Naive thymus-derived CD8-positive, alpha-beta T cell (primary cell): Measurements from ENCODE around the gene PLPPR4. TPM values are rescaled to one million over a fixed set of nuclear protein-coding genes. Genes with fewer than 3 reads are reported as not detected.
"Not testable (repeated sequence)": the region's sequence is repeated elsewhere in the genome, so short reads cannot be mapped to it uniquely, and the experiment has no call there.

Experiments used
- ATAC-seq, 2 donors: fragments of 150-1000 bp; cut with Tn5 transposase in 1 of 2; sonication (Bioruptor Pico), chemical (Tn5 transposase) in 1 of 2; 1 replicate in 1 of 2; 2 replicates in 1 of 2; pipeline ENCODE4 v1.10.0; 2021; ENCODE audit warnings: mild to moderate bottlenecking in 2 of 2, moderate library complexity in 2 of 2
- POLR2A ChIA-PET: fragments of 350-600 bp; sonication (Branson Sonifier 250); formaldehyde crosslinking; loops from one replicate; lab custom pipeline; 2021; ENCODE audit warnings: antibody characterized with exemption; lab: Charles Lee
- DNase-seq, 10 donors: peaks; one replicate each; pipeline versions ENCODE4 v3.0.0 to v3.0.0-alpha.2; 2020 to 2022
- H3K27ac Mint-ChIP-seq, 10 donors: one replicate each; pipeline ENCODE4 v1.8.0; 2020 to 2022; ENCODE audit warnings: mild to moderate bottlenecking in 10 of 10, mixed read lengths in 10 of 10, moderate library complexity in 4 of 10, inconsistent platforms in 1 of 10
- H3K27me3 Mint-ChIP-seq, 5 donors: one replicate each; pipeline ENCODE4 v1.8.0; 2021 to 2022; ENCODE audit warnings: mixed read lengths in 5 of 5
- H3K36me3 Mint-ChIP-seq, 3 donors: one replicate each; pipeline ENCODE4 v1.8.0; 2020 to 2022; ENCODE audit warnings: mixed read lengths in 3 of 3, mild to moderate bottlenecking in 2 of 3, inconsistent platforms in 1 of 3
- H3K4me1 Mint-ChIP-seq, 4 donors: one replicate each; pipeline ENCODE4 v1.8.0; 2021 to 2022; ENCODE audit warnings: mixed read lengths in 4 of 4
- H3K4me3 Mint-ChIP-seq, 10 donors: one replicate each; pipeline ENCODE4 v1.8.0; 2020 to 2022; ENCODE audit warnings: mild to moderate bottlenecking in 10 of 10, mixed read lengths in 10 of 10, moderate library complexity in 6 of 10, inconsistent platforms in 1 of 10
- H3K9me3 Mint-ChIP-seq, 9 donors: one replicate each; pipeline ENCODE4 v1.8.0; 2020 to 2022; ENCODE audit warnings: mixed read lengths in 9 of 9, mild to moderate bottlenecking in 3 of 9, inconsistent platforms in 1 of 9, moderate library complexity in 1 of 9
- polyA plus RNA-seq, 3 donors: library from polyadenylated mRNA; unstranded; fragments of 300-500 nt; fragmentation: Illumina TruSeq; gene quantifications; one replicate each; pipeline ENCODE4 v1.2.3, GENCODE V29; 2021
- total RNA-seq, 8 experiments: library from RNA in 2 of 8; stranded (reverse) in 2 of 8; gene quantifications; one replicate each; pipeline ENCODE4 v1.2.3 and lab custom pipeline; 2021 to 2026

The PLPPR4 gene
- total and polyA plus RNA-seq, 5 experiments from 2014 or later, result not detected

DNA sequence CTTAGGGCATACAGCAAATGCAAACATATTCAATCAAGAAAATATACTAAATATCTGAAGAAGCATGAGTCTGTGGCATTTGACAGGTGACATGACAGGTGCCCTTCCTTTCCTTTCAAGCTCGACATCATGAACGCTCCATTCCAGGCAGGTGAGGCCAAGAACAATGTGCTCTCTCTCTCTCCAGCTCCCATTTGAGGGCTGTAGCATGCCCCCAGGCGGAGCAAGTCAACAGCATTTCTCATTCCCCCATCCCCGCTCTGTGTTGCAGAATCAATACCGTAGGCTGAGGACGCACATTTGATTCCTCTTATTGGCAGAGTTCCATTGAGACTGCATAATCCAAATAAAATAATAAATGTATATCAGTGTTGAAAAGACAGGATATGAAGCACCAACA lies 24.6 kb upstream of the PLPPR4 start:
- ATAC-seq (no peak), DNase-seq (no peak)
- no peak overlapping the region for H3K4me3 Mint-ChIP-seq
- no peaks in the 10 kb centered on the region for H3K4me1 Mint-ChIP-seq
- H3K27ac Mint-ChIP-seq, result no peak overlapping the region
- H3K27me3 Mint-ChIP-seq, result peaks cover 0 to 30% (median 8%) of the 10 kb centered on the region in 5 donors
- H3K36me3 Mint-ChIP-seq, result no peaks in the 10 kb centered on the region
- POLR2A ChIA-PET, result no interaction called here
- peaks cover 0 to 7% (median 0%) of the 10 kb centered on the region in 9 donors for H3K9me3 Mint-ChIP-seq

DNA sequence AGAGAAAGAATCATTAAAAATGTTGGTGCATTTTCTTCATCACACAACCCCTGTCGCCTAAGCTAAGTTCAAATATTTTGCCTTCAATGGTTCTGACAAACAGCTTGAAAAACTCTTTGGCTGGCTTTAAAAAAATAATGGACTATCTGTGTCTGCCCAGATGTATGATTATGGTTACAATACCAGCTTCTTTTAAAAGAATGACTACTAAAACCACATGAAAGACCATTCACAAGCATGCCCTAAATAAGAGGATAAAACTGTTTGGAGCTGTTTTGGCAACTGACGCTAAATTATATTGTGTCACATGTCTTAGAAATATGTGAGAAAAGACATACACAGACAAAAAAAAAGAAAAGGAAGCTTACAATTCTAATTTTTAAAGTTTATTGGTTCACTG lies 23.7 kb upstream of the PLPPR4 start:
- no peaks in the 10 kb centered on the region for H3K4me1 Mint-ChIP-seq
- DNase-seq (no peak), ATAC-seq (no peak)
- H3K36me3 Mint-ChIP-seq, result no peaks in the 10 kb centered on the region
- POLR2A ChIA-PET, result no interaction called here
- peaks cover 0 to 30% (median 8%) of the 10 kb centered on the region in 5 donors for H3K27me3 Mint-ChIP-seq
- H3K4me3 Mint-ChIP-seq, result no peak overlapping the region
- H3K27ac Mint-ChIP-seq, result no peak overlapping the region
- peaks cover 0 to 13% (median 2%) of the 10 kb centered on the region in 9 donors for H3K9me3 Mint-ChIP-seq

DNA sequence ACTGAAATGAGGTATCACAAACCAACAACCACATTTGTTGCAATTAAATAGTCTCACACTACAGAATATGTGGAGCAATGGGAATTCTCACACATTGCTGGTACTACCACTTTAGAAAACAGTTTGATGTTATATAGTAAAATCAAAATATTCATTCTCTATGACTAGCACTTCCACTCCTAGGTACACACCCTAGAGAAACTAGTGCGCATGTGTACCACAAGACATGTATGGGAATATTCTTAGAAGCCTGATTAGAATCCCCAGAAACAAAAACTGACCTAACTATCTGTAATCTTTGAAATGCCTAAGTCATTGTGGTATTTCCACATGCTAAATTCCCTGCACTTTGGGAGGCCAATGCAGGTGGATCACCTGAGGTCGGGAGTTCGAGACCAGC lies 18.1 kb upstream of the PLPPR4 start:
- no peaks in the 10 kb centered on the region for H3K36me3 Mint-ChIP-seq
- no peak overlapping the region for H3K4me3 Mint-ChIP-seq
- peaks cover 0 to 23% (median 2%) of the 10 kb centered on the region in 5 donors for H3K27me3 Mint-ChIP-seq
- DNase-seq, result no peak
- POLR2A ChIA-PET, result no interaction called here
- H3K9me3 Mint-ChIP-seq, result peaks cover 0 to 16% (median 3%) of the 10 kb centered on the region in 9 donors
- no peaks in the 10 kb centered on the region for H3K4me1 Mint-ChIP-seq
- ATAC-seq, result no peak
- no peak overlapping the region for H3K27ac Mint-ChIP-seq

DNA sequence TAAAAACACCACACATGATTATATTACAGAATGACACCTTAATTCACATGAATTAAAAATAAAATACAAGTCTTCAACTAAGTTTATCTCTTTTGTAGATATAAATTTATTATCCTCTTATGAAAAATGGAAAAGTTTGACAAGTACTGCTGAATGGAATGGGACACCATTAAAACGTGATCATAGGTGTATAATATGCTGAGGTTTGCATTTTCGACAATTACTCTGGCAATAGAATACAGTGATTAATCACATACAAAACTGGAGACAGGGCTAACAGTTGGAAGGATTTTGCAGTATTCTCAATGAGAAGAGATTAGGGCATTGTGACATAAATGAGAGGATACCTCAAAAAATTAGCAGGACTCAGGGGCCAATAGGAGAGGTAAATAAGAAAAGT lies 17.1 kb upstream of the PLPPR4 start:
- no peak for DNase-seq

DNA sequence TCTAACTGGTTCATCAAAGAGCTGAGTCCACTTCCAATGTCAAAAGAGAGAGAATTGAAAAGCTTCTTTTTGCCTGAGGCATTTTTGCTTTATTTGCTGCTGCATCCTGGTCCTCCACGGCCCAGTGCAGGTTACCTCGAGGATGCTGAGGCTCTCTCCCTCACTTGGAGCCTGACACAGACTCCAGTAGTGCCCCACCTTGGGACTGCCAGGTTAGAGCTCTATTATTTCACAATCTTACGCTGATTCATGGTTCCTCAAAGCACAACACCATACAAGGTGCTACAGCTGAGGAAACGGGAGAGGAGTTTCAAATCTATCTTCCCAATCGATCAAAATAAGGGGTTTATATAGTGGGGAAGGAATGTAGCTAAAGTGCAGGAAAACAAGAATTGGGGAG lies 13.6 kb upstream of the PLPPR4 start:
- DNase-seq (no peak), ATAC-seq (no peak)
- Mint-ChIP-seq H3K36me3 (no peaks in the 10 kb centered on the region), H3K4me1 (no peaks in the 10 kb centered on the region), H3K4me3 (no peak overlapping the region), H3K9me3 (peaks cover 0 to 7% (median 4%) of the 10 kb centered on the region in 9 donors), H3K27ac (no peak overlapping the region), H3K27me3 (peaks cover 0 to 13% (median 2%) of the 10 kb centered on the region in 5 donors)
- POLR2A ChIA-PET, result no interaction called here

More for the DNA sequence above, 17.1 kb upstream of the PLPPR4 start:
- Mint-ChIP-seq H3K36me3 (no peaks in the 10 kb centered on the region), H3K27ac (no peak overlapping the region), H3K9me3 (peaks cover 0 to 16% (median 6%) of the 10 kb centered on the region in 9 donors), H3K4me1 (no peaks in the 10 kb centered on the region), H3K4me3 (no peak overlapping the region), H3K27me3 (peaks cover 0 to 21% (median 4%) of the 10 kb centered on the region in 5 donors)
- POLR2A ChIA-PET, result no interaction called here
- ATAC-seq, result no peak

DNA sequence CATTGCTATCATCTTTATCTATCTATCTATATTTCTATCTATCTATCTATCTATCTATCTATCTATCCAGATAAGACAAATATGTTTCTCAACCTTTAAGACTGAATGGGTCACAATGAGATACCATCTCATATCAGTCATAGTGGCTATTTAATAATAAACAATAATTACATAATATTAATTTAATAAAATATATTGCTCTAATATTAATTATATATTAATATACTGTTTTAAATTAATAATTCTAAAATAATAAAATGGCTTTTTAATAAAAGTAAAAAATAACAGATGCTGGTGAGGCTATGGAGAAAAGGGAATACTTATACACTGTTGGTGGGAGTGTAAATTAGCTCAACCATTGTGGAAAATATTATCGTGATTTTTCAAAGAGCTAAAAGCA lies 13.0 kb upstream of the PLPPR4 start:
- Mint-ChIP-seq H3K9me3 (peaks cover 0 to 7% (median 3%) of the 10 kb centered on the region in 9 donors), H3K27me3 (peaks cover 0 to 13% (median 2%) of the 10 kb centered on the region in 5 donors), H3K4me1 (no peaks in the 10 kb centered on the region), H3K4me3 (no peak overlapping the region), H3K36me3 (no peaks in the 10 kb centered on the region), H3K27ac (no peak overlapping the region)
- DNase-seq (no peak), ATAC-seq (no peak)
- POLR2A ChIA-PET, result no interaction called here

DNA sequence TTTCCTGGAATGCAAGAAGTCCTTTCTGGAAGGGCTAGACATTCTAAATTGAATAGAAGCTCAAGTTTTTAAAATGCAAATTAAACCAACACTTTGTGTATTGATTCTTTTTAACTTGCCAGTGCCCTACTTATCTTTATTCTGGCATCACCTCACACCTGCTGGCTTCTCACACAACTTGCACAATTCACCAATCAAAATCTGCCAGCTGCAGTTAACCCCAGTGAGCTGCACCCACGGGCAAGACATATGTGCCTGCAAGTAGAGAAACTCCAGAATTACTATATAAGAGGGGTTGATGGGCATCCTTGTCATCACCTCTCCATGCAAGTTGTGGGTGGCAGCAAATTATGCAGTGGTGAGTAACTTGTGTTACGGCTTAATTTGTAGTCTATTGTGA lies 11.7 kb upstream of the PLPPR4 start:
- Mint-ChIP-seq H3K9me3 (peaks cover 0 to 7% (median 0%) of the 10 kb centered on the region in 9 donors), H3K4me3 (no peak overlapping the region), H3K36me3 (no peaks in the 10 kb centered on the region), H3K27me3 (peaks cover 0 to 13% (median 2%) of the 10 kb centered on the region in 5 donors), H3K27ac (no peak overlapping the region), H3K4me1 (no peaks in the 10 kb centered on the region)
- ATAC-seq (no peak), DNase-seq (no peak)
- POLR2A ChIA-PET, result no interaction called here

DNA sequence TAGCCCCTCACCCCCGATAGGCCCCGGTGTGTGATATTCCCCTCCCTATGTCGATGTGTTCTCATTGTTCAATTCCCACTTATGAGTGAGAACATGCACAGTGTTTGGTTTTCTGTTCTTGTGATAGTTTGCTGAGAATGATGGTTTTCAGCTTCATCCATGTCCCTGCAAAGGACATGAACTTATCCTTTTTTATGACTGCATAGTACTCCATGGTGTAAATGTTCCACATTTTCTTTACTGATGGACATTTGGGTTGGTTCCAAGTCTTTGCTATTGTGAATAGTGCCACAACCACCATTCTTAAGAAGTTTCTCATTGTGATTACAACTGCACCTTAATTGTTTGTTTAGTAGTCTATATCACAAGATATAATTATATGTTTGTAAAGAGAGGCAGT lies 3.9 kb upstream of the PLPPR4 start:
- H3K27me3 Mint-ChIP-seq, result peaks cover 25 to 36% (median 33%) of the 10 kb centered on the region in 5 donors
- POLR2A ChIA-PET, DNase-seq, H3K27ac Mint-ChIP-seq, H3K36me3 Mint-ChIP-seq, H3K4me3 Mint-ChIP-seq, ATAC-seq: not testable (repeated sequence)
- H3K9me3 Mint-ChIP-seq, result peaks cover 0 to 13% (median 5%) of the 10 kb centered on the region in 9 donors
- H3K4me1 Mint-ChIP-seq, result peaks cover 3 to 14% (median 8%) of the 10 kb centered on the region in 4 donors

DNA sequence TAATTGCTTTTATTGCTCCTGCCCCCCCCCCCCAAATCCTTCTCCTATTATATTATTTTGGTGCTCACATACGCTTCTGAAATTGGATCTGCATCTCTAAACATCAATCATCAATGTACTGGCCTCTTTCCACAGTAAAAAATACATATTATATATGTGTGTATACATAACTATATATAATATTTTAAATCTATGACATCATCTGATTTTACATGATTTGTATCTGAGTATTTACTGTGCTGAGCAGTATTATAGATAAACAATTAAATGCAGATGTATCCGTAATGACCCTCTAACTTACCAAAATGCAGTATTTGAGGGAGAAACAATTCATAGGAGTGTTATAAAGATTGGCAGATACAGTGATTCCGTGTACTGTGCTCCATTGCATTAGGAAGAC lies 832 bp downstream of the PLPPR4 start:
- Mint-ChIP-seq H3K4me3 (peak overlapping the region in 2 of 10 donors; percentile 48 to 61), H3K27ac (no peak overlapping the region), H3K27me3 (peaks cover 33 to 46% (median 44%) of the 10 kb centered on the region in 5 donors), H3K36me3 (peaks cover 0 to 6% (median 0%) of the 10 kb centered on the region in 3 donors), H3K9me3 (peaks cover 0 to 13% (median 5%) of the 10 kb centered on the region in 9 donors), H3K4me1 (peaks cover 3 to 14% (median 8%) of the 10 kb centered on the region in 4 donors)
- ATAC-seq (no peak), DNase-seq (no peak)
- POLR2A ChIA-PET, result no interaction called here

DNA sequence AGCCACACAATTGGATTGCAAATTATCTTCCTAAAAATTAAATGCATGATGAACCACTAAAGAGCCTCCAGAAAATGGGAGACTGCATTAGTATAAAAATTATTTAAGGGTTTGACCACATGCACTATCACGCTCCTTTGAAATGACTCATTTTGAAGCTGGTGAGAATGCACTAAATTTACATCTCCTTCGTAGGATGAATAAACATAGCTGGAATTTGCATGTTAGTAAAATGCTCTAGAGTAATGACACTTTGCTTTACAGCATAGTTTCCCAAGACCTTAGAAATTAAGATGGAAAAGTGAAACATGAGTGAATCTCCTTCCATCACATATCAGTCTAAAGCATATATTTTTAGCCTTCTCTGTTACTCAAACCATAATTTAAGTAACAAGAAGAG lies 2.4 kb downstream of the PLPPR4 start:
- H3K36me3 Mint-ChIP-seq, result peaks cover 0 to 6% (median 0%) of the 10 kb centered on the region in 3 donors
- DNase-seq, result no peak
- no peak for ATAC-seq
- H3K4me3 Mint-ChIP-seq, result no peak overlapping the region
- H3K4me1 Mint-ChIP-seq, result peaks cover 3 to 14% (median 8%) of the 10 kb centered on the region in 4 donors
- peaks cover 0 to 11% (median 4%) of the 10 kb centered on the region in 9 donors for H3K9me3 Mint-ChIP-seq
- POLR2A ChIA-PET, result no interaction called here
- H3K27ac Mint-ChIP-seq, result no peak overlapping the region
- H3K27me3 Mint-ChIP-seq, result peaks cover 33 to 46% (median 41%) of the 10 kb centered on the region in 5 donors

DNA sequence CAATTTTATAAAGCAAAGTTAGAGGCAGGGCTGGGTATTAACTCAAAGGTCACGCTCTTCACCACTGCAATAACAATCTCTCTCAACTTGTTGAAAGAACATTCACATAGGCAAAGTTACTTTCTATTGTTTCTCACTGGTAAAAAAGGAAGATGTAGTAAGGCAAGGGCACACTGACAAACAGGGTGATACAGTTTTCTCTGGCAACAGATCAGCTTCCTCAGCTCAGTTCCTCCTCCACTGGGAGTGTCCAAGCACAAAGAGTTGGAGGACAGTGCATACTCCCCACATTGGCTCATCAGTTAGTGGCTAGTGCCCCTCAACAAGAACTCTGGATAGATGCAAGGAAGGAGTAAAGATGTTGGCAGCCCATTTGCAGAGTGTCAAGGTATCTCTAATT lies 3.7 kb downstream of the PLPPR4 start:
- Mint-ChIP-seq H3K36me3 (peaks cover 0 to 2% (median 0%) of the 10 kb centered on the region in 3 donors), H3K27me3 (peaks cover 25 to 37% (median 33%) of the 10 kb centered on the region in 5 donors), H3K4me3 (no peak overlapping the region), H3K27ac (no peak overlapping the region), H3K9me3 (peaks cover 0 to 11% (median 3%) of the 10 kb centered on the region in 9 donors), H3K4me1 (peaks cover 0 to 14% (median 8%) of the 10 kb centered on the region in 4 donors)
- ATAC-seq, result no peak
- no peak for DNase-seq
- POLR2A ChIA-PET, result no interaction called here

DNA sequence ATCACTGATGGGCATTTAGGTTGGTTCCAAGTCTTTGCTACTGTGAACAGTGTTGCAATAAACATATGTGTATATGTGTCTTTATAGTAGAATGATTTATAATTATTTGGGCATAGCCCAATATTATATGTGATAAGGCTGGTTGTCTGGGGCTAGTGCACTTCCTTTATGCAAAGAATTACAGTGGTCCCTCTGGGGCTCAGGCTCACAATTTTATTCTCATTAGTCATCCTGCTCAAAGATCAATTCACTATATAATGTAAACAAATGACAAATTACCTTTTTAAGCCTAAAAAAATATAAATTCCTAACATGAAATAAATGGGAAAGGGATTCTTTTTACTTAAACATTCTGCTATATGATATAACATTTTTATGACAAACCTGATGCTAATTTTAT lies 5.0 kb downstream of the PLPPR4 start:
- Mint-ChIP-seq H3K36me3 (peaks cover 0 to 6% (median 0%) of the 10 kb centered on the region in 3 donors), H3K27ac (no peak overlapping the region), H3K4me1 (peaks cover 0 to 8% (median 3%) of the 10 kb centered on the region in 4 donors), H3K4me3 (no peak overlapping the region), H3K27me3 (peaks cover 12 to 30% (median 21%) of the 10 kb centered on the region in 5 donors), H3K9me3 (peaks cover 0 to 20% (median 5%) of the 10 kb centered on the region in 9 donors)
- ATAC-seq, result no peak
- POLR2A ChIA-PET, result no interaction called here
- DNase-seq, result no peak

DNA sequence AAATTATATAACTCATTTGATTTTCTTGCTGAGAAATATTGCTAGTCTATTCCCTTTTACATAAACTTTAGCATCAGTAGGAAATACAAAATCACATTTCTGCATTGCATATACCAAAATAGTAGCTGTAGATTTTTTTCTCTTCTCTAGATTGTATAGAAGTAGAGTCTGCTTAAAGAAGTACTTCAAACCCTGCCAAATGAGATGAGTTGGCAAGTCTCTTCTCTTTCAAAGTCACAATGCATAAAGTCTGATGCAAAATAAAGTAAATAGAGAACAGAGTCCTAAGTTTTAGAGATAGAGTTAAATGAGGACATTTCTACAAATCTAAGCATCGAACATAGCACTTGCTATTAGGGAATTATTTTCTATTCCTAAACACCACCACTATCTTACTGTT lies 6.4 kb downstream of the PLPPR4 start:
- Mint-ChIP-seq H3K9me3 (peaks cover 0 to 25% (median 10%) of the 10 kb centered on the region in 9 donors), H3K4me3 (no peak overlapping the region), H3K27ac (no peak overlapping the region), H3K4me1 (no peaks in the 10 kb centered on the region), H3K36me3 (peaks cover 0 to 6% (median 0%) of the 10 kb centered on the region in 3 donors), H3K27me3 (peaks cover 3 to 21% (median 8%) of the 10 kb centered on the region in 5 donors)
- no peak for ATAC-seq
- POLR2A ChIA-PET, result no interaction called here
- no peak for DNase-seq

DNA sequence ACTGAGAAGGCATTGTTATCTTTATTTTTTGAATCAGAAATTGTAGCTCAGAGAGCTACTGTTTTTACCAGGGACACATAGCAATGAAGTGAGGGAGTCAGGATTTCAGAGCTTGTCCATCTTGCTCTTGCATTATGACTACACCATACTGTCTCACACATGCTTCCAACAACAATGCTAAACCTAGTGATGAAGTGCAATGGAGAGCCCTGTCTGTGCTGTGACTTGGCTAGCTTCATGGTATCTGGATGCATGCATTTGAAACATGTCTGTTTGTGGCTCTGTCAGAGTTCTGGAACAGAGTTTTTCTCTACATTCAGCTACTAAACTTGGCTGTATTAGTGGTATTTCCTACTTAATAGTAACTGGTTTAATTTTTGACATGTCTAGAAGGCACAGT lies 7.0 kb downstream of the PLPPR4 start:
- peaks cover 2 to 15% (median 3%) of the 10 kb centered on the region in 5 donors for H3K27me3 Mint-ChIP-seq
- POLR2A ChIA-PET, result no interaction called here
- no peak overlapping the region for H3K4me3 Mint-ChIP-seq
- H3K36me3 Mint-ChIP-seq, result peaks cover 0 to 6% (median 0%) of the 10 kb centered on the region in 3 donors
- DNase-seq (no peak), ATAC-seq (no peak)
- peaks cover 0 to 25% (median 10%) of the 10 kb centered on the region in 9 donors for H3K9me3 Mint-ChIP-seq
- H3K27ac Mint-ChIP-seq, result no peak overlapping the region
- no peaks in the 10 kb centered on the region for H3K4me1 Mint-ChIP-seq
